K562 (cell line): ENCODE results near the gene DLK2. TPM values are rescaled to one million over a fixed set of nuclear protein-coding genes. Genes with fewer than 3 reads are reported as not detected.

ENCODE experiments used
- BCOR ChIP-seq: fragments of 450-650 bp; IDR thresholded peaks from 2 replicates; pipeline ENCODE4 v1.6.1; 2016
- CHD1 ChIP-seq: fragments of 200-600 bp; sonication (generic); IDR thresholded peaks from one replicate; pipeline ENCODE4 v1.6.1; 2012; ENCODE audit warnings: mild to moderate bottlenecking, moderate library complexity, low read length, inconsistent platforms
- DNMT1 ChIP-seq: fragments of 450-650 bp; IDR thresholded peaks from 2 replicates; pipeline ENCODE4 v1.6.1; 2016; ENCODE audit warnings: antibody characterized with exemption, mild to moderate bottlenecking
- MAZ ChIP-seq, 2 experiments: fragments of 450-650 bp in 1 of 2; sonication (generic) in 1 of 2; formaldehyde crosslinking; IDR thresholded peaks in 1 of 2; conservative IDR thresholded peaks in 1 of 2; 2 replicates each; pipeline versions ENCODE4 v1.4.0 to v1.5.0; 2020; ENCODE audit warnings: mild to moderate bottlenecking in 1 of 2, missing genetic modification reagents in 1 of 2
- POLR2G ChIP-seq: fragments of 200-400 bp; formaldehyde crosslinking; IDR thresholded peaks from 2 replicates; pipeline ENCODE4 v1.6.1; 2017; ENCODE audit warnings: low read depth, mild to moderate bottlenecking, antibody characterized with exemption, low read length, moderate library complexity
- STAT5A ChIP-seq: IDR thresholded peaks from 2 replicates; pipeline ENCODE4 v1.6.1; 2012; ENCODE audit warnings: low read length, inconsistent platforms, borderline replicate concordance
- YY1 ChIP-seq, 3 experiments: IDR thresholded peaks; 2 replicates each; pipeline ENCODE4 v1.6.1; 2011; ENCODE audit warnings: low read length in 2 of 3, mild to moderate bottlenecking in 2 of 3, moderate library complexity in 2 of 3, borderline replicate concordance in 1 of 3, control low read depth in 1 of 3, low read depth in 1 of 3; ENCODE audit not compliant: insufficient read depth in 3 of 3, insufficient replicate concordance in 2 of 3, control insufficient read depth in 1 of 3, insufficient read length in 1 of 3; ENCODE audit errors: extremely low read depth in 1 of 3
- ZBTB8A ChIP-seq: fragments of 450-650 bp; IDR thresholded peaks from 2 replicates; pipeline ENCODE4 v1.6.1; 2018; ENCODE audit warnings: mild to moderate bottlenecking, moderate library complexity; ENCODE audit not compliant: partially characterized antibody
- polyA plus RNA-seq, 8 experiments: library from polyadenylated mRNA; depleted of rRNA in 4 of 8; stranded (reverse) in 5 of 8; unstranded in 3 of 8; fragments of >200 nt; fragmentation: Nextera tagmentation in 2 of 8; fragmentation: Illumina TruSeq in 1 of 8; extraction: Ambion mirVana in 2 of 8; extraction: Trizol in 1 of 8; gene quantifications; 2 replicates each; pipeline versions ENCODE4 v1.2.1 to v1.2.3, GENCODE V29; 2011 to 2014; ENCODE audit warnings: inconsistent platforms in 1 of 8, missing spikeins in 1 of 8
- total RNA-seq, 7 experiments: library from RNA; depleted of rRNA in 6 of 7; stranded (reverse); fragments of >200 nt in 6 of 7; fragmentation: Illumina TruSeq in 2 of 7; extraction: Trizol in 2 of 7; gene quantifications; 2 replicates each; pipeline versions ENCODE4 v1.2.1 to v1.2.3, GENCODE V29; 2011 to 2021; ENCODE audit warnings: low replicate concordance in 1 of 7
- TF ChIP-seq, protein P1 (sequence below): sonication (generic); formaldehyde crosslinking; IDR thresholded peaks from 2 replicates; pipeline ENCODE4 v1.8.0; 2022; ENCODE audit warnings: missing genetic modification reagents, mild to moderate bottlenecking, moderate library complexity, borderline replicate concordance
- TF ChIP-seq, protein P2 (sequence below): fragments of 200-600 bp; sonication (generic); IDR thresholded peaks from one replicate; pipeline ENCODE4 v1.6.1; 2012; ENCODE audit warnings: mild to moderate bottlenecking, low read depth, low read length, inconsistent platforms
- TF ChIP-seq, protein P3 (sequence below): fragments of 250-450 bp; sonication (Bioruptor Pico); IDR thresholded peaks from 2 replicates; pipeline ENCODE4 v1.9.0; 2021; ENCODE audit warnings: mild to moderate bottlenecking, inconsistent platforms

Gene DLK2
- total and polyA plus RNA-seq, 9 of the 15 experiments (the other 6 are each of a cell fraction or from before 2014, with no cell fraction given), result 0.11 to 0.53 (median 0.29) TPM; not detected in 3

DNA sequence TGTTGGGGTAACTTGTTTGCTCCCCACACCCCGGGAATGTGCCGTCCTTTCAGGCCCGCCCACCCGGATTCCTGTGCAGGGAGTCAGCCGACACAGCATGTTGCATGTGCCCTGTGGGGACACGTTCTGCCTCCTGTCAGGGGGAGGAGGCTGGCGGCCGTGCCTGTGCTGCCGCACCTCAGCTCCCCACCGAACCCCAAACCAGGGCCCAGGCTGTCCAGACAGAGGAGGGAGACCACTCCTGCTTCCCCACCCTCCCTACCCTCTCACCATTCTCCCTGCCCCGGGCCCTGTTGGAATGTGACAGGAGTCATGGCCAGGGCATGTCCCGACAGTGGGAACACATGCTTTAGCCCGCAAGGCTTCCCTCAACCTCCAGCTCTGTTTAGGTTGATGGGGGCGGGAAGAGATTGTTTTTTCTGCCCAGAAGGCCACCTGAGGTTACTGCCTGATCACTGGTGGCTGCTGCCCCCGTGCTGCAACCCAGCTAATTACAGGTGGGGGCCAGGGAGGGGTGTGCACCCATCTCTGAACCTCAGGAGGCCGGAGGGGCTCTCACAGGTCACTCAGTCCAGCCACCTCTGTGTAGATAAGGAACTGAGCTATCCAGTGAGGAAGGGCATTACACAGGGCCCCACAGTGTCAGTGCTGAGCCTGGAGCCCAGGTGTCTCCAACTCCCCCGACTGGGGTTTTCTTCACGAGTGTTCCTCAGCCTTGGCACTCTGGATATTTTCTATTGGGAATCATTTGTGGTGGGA, 41.2 kb upstream of the DLK2 start (continued):
- TF ChIP-seq, protein P1, sequence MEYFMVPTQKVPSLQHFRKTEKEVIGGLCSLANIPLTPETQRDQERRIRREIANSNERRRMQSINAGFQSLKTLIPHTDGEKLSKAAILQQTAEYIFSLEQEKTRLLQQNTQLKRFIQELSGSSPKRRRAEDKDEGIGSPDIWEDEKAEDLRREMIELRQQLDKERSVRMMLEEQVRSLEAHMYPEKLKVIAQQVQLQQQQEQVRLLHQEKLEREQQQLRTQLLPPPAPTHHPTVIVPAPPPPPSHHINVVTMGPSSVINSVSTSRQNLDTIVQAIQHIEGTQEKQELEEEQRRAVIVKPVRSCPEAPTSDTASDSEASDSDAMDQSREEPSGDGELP (CRISPR knock-in tag), result peak; percentile 44; the same call in 1 of the 2 replicates
- no peak for TF ChIP-seq ZBTB8A
- TF ChIP-seq, protein P2, sequence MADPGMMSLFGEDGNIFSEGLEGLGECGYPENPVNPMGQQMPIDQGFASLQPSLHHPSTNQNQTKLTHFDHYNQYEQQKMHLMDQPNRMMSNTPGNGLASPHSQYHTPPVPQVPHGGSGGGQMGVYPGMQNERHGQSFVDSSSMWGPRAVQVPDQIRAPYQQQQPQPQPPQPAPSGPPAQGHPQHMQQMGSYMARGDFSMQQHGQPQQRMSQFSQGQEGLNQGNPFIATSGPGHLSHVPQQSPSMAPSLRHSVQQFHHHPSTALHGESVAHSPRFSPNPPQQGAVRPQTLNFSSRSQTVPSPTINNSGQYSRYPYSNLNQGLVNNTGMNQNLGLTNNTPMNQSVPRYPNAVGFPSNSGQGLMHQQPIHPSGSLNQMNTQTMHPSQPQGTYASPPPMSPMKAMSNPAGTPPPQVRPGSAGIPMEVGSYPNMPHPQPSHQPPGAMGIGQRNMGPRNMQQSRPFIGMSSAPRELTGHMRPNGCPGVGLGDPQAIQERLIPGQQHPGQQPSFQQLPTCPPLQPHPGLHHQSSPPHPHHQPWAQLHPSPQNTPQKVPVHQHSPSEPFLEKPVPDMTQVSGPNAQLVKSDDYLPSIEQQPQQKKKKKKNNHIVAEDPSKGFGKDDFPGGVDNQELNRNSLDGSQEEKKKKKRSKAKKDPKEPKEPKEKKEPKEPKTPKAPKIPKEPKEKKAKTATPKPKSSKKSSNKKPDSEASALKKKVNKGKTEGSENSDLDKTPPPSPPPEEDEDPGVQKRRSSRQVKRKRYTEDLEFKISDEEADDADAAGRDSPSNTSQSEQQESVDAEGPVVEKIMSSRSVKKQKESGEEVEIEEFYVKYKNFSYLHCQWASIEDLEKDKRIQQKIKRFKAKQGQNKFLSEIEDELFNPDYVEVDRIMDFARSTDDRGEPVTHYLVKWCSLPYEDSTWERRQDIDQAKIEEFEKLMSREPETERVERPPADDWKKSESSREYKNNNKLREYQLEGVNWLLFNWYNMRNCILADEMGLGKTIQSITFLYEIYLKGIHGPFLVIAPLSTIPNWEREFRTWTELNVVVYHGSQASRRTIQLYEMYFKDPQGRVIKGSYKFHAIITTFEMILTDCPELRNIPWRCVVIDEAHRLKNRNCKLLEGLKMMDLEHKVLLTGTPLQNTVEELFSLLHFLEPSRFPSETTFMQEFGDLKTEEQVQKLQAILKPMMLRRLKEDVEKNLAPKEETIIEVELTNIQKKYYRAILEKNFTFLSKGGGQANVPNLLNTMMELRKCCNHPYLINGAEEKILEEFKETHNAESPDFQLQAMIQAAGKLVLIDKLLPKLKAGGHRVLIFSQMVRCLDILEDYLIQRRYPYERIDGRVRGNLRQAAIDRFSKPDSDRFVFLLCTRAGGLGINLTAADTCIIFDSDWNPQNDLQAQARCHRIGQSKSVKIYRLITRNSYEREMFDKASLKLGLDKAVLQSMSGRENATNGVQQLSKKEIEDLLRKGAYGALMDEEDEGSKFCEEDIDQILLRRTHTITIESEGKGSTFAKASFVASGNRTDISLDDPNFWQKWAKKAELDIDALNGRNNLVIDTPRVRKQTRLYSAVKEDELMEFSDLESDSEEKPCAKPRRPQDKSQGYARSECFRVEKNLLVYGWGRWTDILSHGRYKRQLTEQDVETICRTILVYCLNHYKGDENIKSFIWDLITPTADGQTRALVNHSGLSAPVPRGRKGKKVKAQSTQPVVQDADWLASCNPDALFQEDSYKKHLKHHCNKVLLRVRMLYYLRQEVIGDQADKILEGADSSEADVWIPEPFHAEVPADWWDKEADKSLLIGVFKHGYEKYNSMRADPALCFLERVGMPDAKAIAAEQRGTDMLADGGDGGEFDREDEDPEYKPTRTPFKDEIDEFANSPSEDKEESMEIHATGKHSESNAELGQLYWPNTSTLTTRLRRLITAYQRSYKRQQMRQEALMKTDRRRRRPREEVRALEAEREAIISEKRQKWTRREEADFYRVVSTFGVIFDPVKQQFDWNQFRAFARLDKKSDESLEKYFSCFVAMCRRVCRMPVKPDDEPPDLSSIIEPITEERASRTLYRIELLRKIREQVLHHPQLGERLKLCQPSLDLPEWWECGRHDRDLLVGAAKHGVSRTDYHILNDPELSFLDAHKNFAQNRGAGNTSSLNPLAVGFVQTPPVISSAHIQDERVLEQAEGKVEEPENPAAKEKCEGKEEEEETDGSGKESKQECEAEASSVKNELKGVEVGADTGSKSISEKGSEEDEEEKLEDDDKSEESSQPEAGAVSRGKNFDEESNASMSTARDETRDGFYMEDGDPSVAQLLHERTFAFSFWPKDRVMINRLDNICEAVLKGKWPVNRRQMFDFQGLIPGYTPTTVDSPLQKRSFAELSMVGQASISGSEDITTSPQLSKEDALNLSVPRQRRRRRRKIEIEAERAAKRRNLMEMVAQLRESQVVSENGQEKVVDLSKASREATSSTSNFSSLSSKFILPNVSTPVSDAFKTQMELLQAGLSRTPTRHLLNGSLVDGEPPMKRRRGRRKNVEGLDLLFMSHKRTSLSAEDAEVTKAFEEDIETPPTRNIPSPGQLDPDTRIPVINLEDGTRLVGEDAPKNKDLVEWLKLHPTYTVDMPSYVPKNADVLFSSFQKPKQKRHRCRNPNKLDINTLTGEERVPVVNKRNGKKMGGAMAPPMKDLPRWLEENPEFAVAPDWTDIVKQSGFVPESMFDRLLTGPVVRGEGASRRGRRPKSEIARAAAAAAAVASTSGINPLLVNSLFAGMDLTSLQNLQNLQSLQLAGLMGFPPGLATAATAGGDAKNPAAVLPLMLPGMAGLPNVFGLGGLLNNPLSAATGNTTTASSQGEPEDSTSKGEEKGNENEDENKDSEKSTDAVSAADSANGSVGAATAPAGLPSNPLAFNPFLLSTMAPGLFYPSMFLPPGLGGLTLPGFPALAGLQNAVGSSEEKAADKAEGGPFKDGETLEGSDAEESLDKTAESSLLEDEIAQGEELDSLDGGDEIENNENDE, result no peak
- TF ChIP-seq MAZ (CRISPR knock-in tag; conservative IDR thresholded peaks at IDR 0.05 in 1 of 2, IDR thresholded peaks at IDR 0.05 in 1 of 2), result peak; percentile 87 to 98
- no peak for TF ChIP-seq BCOR
- TF ChIP-seq YY1 (IDR thresholded peaks at IDR 0.05; ENCODE audit: borderline replicate concordance in 1 of 3, control insufficient read depth in 1 of 3, extremely low read depth in 1 of 3, insufficient read depth in 3 of 3, insufficient read length in 1 of 3, insufficient replicate concordance in 2 of 3, low read depth in 1 of 3, low read length in 2 of 3), result peak in 1 of 3 experiments; percentile 32
- TF ChIP-seq POLR2G, result 0 out of 2 replicates have a peak, but pooled peaks have one; percentile 37
- no peak for TF ChIP-seq STAT5A
- no peak for TF ChIP-seq DNMT1
- no peak for TF ChIP-seq CHD1
- TF ChIP-seq, protein P3, sequence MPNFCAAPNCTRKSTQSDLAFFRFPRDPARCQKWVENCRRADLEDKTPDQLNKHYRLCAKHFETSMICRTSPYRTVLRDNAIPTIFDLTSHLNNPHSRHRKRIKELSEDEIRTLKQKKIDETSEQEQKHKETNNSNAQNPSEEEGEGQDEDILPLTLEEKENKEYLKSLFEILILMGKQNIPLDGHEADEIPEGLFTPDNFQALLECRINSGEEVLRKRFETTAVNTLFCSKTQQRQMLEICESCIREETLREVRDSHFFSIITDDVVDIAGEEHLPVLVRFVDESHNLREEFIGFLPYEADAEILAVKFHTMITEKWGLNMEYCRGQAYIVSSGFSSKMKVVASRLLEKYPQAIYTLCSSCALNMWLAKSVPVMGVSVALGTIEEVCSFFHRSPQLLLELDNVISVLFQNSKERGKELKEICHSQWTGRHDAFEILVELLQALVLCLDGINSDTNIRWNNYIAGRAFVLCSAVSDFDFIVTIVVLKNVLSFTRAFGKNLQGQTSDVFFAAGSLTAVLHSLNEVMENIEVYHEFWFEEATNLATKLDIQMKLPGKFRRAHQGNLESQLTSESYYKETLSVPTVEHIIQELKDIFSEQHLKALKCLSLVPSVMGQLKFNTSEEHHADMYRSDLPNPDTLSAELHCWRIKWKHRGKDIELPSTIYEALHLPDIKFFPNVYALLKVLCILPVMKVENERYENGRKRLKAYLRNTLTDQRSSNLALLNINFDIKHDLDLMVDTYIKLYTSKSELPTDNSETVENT, result no peak
